ENCODE measurements around the gene PDK3. TPM values are rescaled to one million over a fixed set of nuclear protein-coding genes. Genes with fewer than 3 reads are reported as not detected.

The PDK3 gene
- total RNA-seq, 1 donor: 9.0 TPM

DNA sequence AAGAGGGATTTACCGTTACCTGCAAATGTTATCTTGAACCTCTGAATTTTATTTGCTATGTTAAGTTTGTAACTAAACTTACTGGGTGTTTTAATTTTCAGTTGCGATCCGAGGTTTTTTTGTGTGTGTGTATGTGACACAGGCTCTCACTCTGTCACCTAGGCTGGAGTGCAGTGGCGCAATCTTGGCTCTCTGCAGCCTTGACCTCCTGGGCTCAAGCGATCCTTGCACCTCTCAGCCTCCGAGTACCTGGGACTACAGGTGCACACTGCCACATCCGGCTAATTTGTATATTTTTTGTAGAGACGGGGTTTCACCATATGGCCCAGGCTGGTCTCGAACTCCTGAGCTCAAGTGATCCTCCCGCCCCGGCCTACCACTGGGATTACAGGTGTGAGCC is 18.5 kb downstream of the PDK3 start:
- Histone ChIP-seq H4K20me1 (ENCODE audit: insufficient read depth, low read length) (no peaks in the 10 kb centered on the region), H3K4me3 (ENCODE audit: insufficient read depth, low read length) (no peak overlapping the region), H3K4me1 (ENCODE audit: insufficient read depth, low read length) (no peaks in the 10 kb centered on the region), H3K79me2 (ENCODE audit: insufficient read depth, low read length) (no peaks in the 10 kb centered on the region), H3K36me3 (ENCODE audit: insufficient read depth, low read length) (no peaks in the 10 kb centered on the region), H2AFZ (ENCODE audit: low read length) (no peak overlapping the region), H3K9me3 (ENCODE audit: low read depth, low read length) (no peaks in the 10 kb centered on the region), H3K4me2 (ENCODE audit: insufficient read depth, low read length) (no peak overlapping the region), H3K27me3 (ENCODE audit: insufficient read depth, low read length) (no peaks in the 10 kb centered on the region), H3K27ac (ENCODE audit: low read depth, low read length) (no peak overlapping the region)
- DNase-seq (ENCODE audit: insufficient read length, low spot score, missing footprints): no peak
- TF ChIP-seq, protein P1, sequence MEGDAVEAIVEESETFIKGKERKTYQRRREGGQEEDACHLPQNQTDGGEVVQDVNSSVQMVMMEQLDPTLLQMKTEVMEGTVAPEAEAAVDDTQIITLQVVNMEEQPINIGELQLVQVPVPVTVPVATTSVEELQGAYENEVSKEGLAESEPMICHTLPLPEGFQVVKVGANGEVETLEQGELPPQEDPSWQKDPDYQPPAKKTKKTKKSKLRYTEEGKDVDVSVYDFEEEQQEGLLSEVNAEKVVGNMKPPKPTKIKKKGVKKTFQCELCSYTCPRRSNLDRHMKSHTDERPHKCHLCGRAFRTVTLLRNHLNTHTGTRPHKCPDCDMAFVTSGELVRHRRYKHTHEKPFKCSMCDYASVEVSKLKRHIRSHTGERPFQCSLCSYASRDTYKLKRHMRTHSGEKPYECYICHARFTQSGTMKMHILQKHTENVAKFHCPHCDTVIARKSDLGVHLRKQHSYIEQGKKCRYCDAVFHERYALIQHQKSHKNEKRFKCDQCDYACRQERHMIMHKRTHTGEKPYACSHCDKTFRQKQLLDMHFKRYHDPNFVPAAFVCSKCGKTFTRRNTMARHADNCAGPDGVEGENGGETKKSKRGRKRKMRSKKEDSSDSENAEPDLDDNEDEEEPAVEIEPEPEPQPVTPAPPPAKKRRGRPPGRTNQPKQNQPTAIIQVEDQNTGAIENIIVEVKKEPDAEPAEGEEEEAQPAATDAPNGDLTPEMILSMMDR (IDR thresholded peaks at IDR 0.05; ENCODE audit: extremely low read depth, low read depth, low read length): no peak

DNA sequence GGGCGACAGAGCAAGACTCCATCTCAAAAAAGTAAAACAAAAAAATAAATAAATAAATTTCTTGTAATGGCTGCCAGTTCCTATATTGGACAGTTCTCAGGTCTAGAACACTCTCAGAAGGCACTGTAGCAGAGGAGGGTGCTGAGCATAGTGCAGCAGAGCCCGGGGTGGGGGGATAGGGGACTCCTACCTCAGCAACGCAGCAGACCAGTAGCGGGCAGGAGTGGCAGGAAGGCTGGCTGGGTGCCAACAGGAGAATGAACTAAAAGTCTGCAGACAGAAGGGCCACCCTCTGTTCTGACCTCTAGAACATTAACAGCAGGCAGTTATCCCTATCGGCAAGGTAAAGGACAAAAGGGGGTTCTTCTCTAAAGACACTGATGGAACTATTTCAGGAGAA is 20.2 kb downstream of the PDK3 start:
- Histone ChIP-seq H3K4me1 (ENCODE audit: insufficient read depth, low read length) (no peaks in the 10 kb centered on the region), H3K27ac (ENCODE audit: low read depth, low read length) (no peak overlapping the region), H3K4me3 (ENCODE audit: insufficient read depth, low read length) (no peak overlapping the region), H3K4me2 (ENCODE audit: insufficient read depth, low read length) (no peak overlapping the region), H3K27me3 (ENCODE audit: insufficient read depth, low read length) (no peaks in the 10 kb centered on the region), H2AFZ (ENCODE audit: low read length) (no peak overlapping the region), H3K36me3 (ENCODE audit: insufficient read depth, low read length) (no peaks in the 10 kb centered on the region), H4K20me1 (ENCODE audit: insufficient read depth, low read length) (no peaks in the 10 kb centered on the region), H3K9me3 (ENCODE audit: low read depth, low read length) (no peaks in the 10 kb centered on the region), H3K79me2 (ENCODE audit: insufficient read depth, low read length) (no peaks in the 10 kb centered on the region)
- TF ChIP-seq, protein P1 (IDR thresholded peaks at IDR 0.05; ENCODE audit: extremely low read depth, low read depth, low read length): no peak
- DNase-seq (ENCODE audit: insufficient read length, low spot score, missing footprints): peak; percentile 57

DNA sequence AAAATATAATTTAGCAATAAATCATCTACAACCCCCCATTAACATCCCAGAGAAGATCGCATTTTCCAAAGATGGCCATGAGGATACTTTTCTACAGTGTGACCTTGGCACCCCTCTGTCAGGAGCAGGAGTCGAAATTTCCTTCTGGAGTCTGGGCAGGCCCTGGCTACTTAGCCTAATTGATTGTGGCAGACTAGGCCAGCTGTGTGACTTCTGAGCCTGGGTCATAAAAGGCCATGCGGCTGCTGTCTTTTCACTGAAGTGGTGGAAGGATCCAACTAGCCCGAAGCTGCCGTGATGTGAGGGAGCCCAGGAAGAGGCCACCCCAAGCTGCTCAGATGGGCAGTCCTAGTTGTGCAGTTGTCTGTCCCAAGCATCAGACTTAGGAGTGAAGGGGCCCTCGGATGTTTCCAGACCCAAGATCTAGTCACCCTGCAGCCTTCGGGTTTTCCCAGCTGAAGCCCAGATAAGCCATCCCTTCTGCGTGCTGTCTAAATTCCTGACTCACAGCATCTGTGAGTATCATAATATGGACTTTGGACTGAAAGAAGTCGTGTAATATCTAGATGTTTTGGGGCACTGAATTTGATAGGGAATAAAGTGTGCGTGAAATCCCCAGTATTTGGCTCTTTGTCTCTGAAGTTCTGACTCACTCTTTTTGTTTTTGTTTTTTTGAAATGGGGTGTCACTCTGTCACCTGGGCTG is 21.0 kb downstream of the PDK3 start:
- Histone ChIP-seq H3K36me3 (ENCODE audit: insufficient read depth, low read length) (no peaks in the 10 kb centered on the region), H3K4me2 (ENCODE audit: insufficient read depth, low read length) (no peak overlapping the region), H4K20me1 (ENCODE audit: insufficient read depth, low read length) (no peaks in the 10 kb centered on the region), H2AFZ (ENCODE audit: low read length) (no peak overlapping the region), H3K9me3 (ENCODE audit: low read depth, low read length) (no peaks in the 10 kb centered on the region), H3K79me2 (ENCODE audit: insufficient read depth, low read length) (no peaks in the 10 kb centered on the region), H3K27me3 (ENCODE audit: insufficient read depth, low read length) (no peaks in the 10 kb centered on the region), H3K4me3 (ENCODE audit: insufficient read depth, low read length) (no peak overlapping the region), H3K4me1 (ENCODE audit: insufficient read depth, low read length) (no peaks in the 10 kb centered on the region), H3K27ac (ENCODE audit: low read depth, low read length) (no peak overlapping the region)
- DNase-seq (ENCODE audit: insufficient read length, low spot score, missing footprints): no peak
- TF ChIP-seq, protein P1 (IDR thresholded peaks at IDR 0.05; ENCODE audit: extremely low read depth, low read depth, low read length): no peak

DNA sequence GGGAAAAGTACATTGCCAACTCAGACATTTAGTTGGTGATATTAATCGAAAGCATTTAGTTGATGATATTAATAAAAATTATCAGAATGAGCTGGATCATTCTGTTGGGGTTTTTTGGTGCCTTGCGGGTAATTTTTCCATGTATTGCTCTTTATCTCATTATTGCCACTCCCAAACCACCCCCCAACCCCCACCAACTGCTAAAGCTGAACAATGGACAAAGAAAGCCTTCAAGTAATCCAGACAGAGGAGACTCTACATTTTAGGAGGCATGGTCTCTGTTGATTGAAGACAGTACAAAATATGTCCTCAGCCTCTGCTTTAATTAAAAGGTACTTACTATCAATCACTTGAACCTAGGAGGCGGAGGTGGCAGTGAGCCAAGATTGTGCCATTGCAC is 22.5 kb downstream of the PDK3 start:
- no peak for DNase-seq (ENCODE audit: insufficient read length, low spot score, missing footprints)
- H3K4me1 ChIP-seq (ENCODE audit: insufficient read depth, low read length): no peaks in the 10 kb centered on the region
- no peaks in the 10 kb centered on the region for H4K20me1 ChIP-seq (ENCODE audit: insufficient read depth, low read length)
- H3K9me3 ChIP-seq (ENCODE audit: low read depth, low read length): no peaks in the 10 kb centered on the region
- no peak overlapping the region for H3K4me3 ChIP-seq (ENCODE audit: insufficient read depth, low read length)
- H2AFZ ChIP-seq (ENCODE audit: low read length): no peak overlapping the region
- no peaks in the 10 kb centered on the region for H3K36me3 ChIP-seq (ENCODE audit: insufficient read depth, low read length)
- TF ChIP-seq, protein P1 (IDR thresholded peaks at IDR 0.05; ENCODE audit: extremely low read depth, low read depth, low read length): no peak
- no peaks in the 10 kb centered on the region for H3K79me2 ChIP-seq (ENCODE audit: insufficient read depth, low read length)
- no peak overlapping the region for H3K4me2 ChIP-seq (ENCODE audit: insufficient read depth, low read length)
- H3K27me3 ChIP-seq (ENCODE audit: insufficient read depth, low read length): no peaks in the 10 kb centered on the region
- H3K27ac ChIP-seq (ENCODE audit: low read depth, low read length): no peak overlapping the region

Data from osteoblast (primary cell).